Esophagus muscularis mucosa (tissue), 4 donors: ENCODE results near the gene DCDC2B. TPM values are rescaled to one million over a fixed set of nuclear protein-coding genes. Genes with fewer than 3 reads are reported as not detected.

Experiments used
- DNase-seq: peaks from one replicate; pipeline ENCODE4 v3.0.0-alpha.2; 2017; ENCODE audit errors: extremely low spot score
- H3K27ac ChIP-seq, 4 donors: fragments of 200-600 bp; sonication (generic); replicated peaks in 1 of 4; 1 replicate in 3 of 4; 2 replicates in 1 of 4; pipeline ENCODE4 v1.5.1; 2016 to 2019; ENCODE audit warnings: mild to moderate bottlenecking in 1 of 4
- H3K27me3 ChIP-seq, 4 donors: fragments of 200-600 bp; sonication (generic); one replicate each; pipeline versions ENCODE4 v1.5.1 to v1.6.0; 2016 to 2019
- H3K36me3 ChIP-seq, 4 donors: fragments of 200-600 bp; sonication (generic); one replicate each; pipeline ENCODE4 v1.5.1; 2016 to 2019
- H3K4me1 ChIP-seq, 4 donors: fragments of 200-600 bp; sonication (generic); one replicate each; pipeline ENCODE4 v1.5.1; 2016 to 2019
- H3K4me3 ChIP-seq, 4 donors: fragments of 200-600 bp; sonication (generic); 1 replicate in 2 of 4; 2 replicates in 2 of 4; pipeline ENCODE4 v1.5.1; 2016 to 2019; ENCODE audit warnings: mild to moderate bottlenecking in 4 of 4, moderate library complexity in 1 of 4
- H3K9me3 ChIP-seq, 4 donors: fragments of 200-600 bp; sonication (generic); 1 replicate in 3 of 4; 2 replicates in 1 of 4; pipeline ENCODE4 v1.5.1; 2016 to 2019
- EP300 ChIP-seq: sonication (generic); formaldehyde crosslinking; IDR thresholded peaks from one replicate; pipeline ENCODE4 v1.6.1; 2017; ENCODE audit warnings: antibody characterized with exemption
- POLR2A ChIP-seq: fragments of 450-650 bp; IDR thresholded peaks from one replicate; pipeline ENCODE4 v1.6.1; 2017; ENCODE audit warnings: antibody characterized with exemption, moderate library complexity, mild to moderate bottlenecking, low read depth
- POLR2AphosphoS5 ChIP-seq, 2 donors: sonication (generic); formaldehyde crosslinking; IDR thresholded peaks; one replicate each; pipeline ENCODE4 v1.6.1; 2017; ENCODE audit warnings: antibody characterized with exemption in 2 of 2
- WGBS: methylation state at CpG from one replicate; pipeline ENCODE4 v1.1.5; 2018; 5-methylcytosine and 5-hydroxymethylcytosine counted together
- intact Hi-C: fragments of 100-400 bp; cut with DNase I; formaldehyde crosslinking; loops from one replicate; pipeline ENCODE4 v1.15.1; 2023
- total RNA-seq, 4 donors: library from RNA; depleted of rRNA; stranded (reverse); fragments of >200 nt; gene quantifications; one replicate each; pipeline versions ENCODE4 v1.1.0 to v1.2.1, GENCODE V29; 2016
- TF ChIP-seq, protein P1 (sequence below), 3 experiments: fragments of 200-600 bp in 2 of 3; fragments of 450-650 bp in 1 of 3; sonication (generic) in 2 of 3; IDR thresholded peaks; one replicate each; pipeline ENCODE4 v1.5.1; 2017 to 2019; ENCODE audit warnings: antibody characterized with exemption in 3 of 3, mild to moderate bottlenecking in 2 of 3, moderate library complexity in 1 of 3

The DCDC2B gene
- total RNA-seq, 4 donors from 2014 or later, result not detected

DNA sequence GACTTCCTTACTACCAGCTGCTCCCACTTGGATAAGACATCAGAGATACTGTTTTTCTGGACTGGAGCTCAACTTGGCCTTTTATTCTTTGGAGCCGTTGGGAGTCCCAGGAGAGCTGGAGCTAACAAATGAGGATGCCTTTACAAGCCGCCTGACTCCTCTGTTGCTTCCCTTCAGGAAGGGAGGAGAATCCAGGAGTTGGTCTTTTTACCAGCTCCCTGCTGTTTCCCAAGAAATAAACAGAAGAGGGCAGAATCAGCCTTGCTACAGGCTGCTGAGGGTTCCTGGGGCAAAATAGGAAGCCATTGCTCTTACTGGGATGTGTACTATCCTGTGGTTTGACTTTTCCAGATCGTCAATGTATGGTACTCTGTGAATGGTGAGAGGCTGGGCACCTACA lies 14.8 kb downstream of the DCDC2B start:
- Histone ChIP-seq H3K36me3 (peaks cover 39 to 69% (median 58%) of the 10 kb centered on the region in 4 donors), H3K4me3 (peak overlapping the region; percentile 79 to 85 (median 83)), H3K27me3 (no peaks in the 10 kb centered on the region), H3K4me1 (peaks cover 27 to 52% (median 38%) of the 10 kb centered on the region in 4 donors), H3K9me3 (no peaks in the 10 kb centered on the region), H3K27ac (peak overlapping the region; percentile 88 to 95 (median 89))
- TF ChIP-seq POLR2AphosphoS5 (IDR thresholded peaks at IDR 0.05) (no peak), EP300 (no peak)
- DNase-seq, result no peak
- intact Hi-C loops, result no loop called here
- WGBS, result 38% methylated on average over 3 of the region's 3 CpGs

DNA sequence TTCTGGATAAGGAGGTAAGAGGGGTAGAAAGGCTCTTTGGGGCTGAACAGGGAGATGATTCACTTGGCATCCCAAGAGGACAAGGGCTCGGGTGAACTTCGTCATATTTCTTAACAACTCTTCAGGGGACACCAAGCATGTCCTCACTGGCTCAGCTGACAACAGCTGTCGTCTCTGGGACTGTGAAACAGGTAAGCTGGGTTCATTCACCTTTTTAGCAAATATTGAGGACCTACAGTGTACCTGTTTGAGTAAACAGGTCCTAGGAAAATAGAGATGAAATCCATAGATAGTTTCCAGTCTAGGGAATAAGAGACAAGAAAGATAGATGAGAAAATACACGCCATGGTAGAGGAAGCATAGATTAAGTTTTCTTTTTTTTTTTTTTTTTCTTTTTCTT lies 15.4 kb downstream of the DCDC2B start:
- 93% methylated on average over 4 of the region's 4 CpGs for WGBS
- Histone ChIP-seq H3K27me3 (no peaks in the 10 kb centered on the region), H3K27ac (peak overlapping the region in 3 of 4 donors; percentile 88 to 95 (median 89)), H3K9me3 (no peaks in the 10 kb centered on the region), H3K4me1 (peaks cover 27 to 46% (median 38%) of the 10 kb centered on the region in 4 donors), H3K36me3 (peaks cover 45 to 69% (median 62%) of the 10 kb centered on the region in 4 donors), H3K4me3 (no peak overlapping the region)
- DNase-seq, result no peak
- intact Hi-C loops, result no loop called here
- TF ChIP-seq POLR2AphosphoS5 (IDR thresholded peaks at IDR 0.05) (no peak), EP300 (no peak), POLR2A (no peak)
- TF ChIP-seq, protein P1, sequence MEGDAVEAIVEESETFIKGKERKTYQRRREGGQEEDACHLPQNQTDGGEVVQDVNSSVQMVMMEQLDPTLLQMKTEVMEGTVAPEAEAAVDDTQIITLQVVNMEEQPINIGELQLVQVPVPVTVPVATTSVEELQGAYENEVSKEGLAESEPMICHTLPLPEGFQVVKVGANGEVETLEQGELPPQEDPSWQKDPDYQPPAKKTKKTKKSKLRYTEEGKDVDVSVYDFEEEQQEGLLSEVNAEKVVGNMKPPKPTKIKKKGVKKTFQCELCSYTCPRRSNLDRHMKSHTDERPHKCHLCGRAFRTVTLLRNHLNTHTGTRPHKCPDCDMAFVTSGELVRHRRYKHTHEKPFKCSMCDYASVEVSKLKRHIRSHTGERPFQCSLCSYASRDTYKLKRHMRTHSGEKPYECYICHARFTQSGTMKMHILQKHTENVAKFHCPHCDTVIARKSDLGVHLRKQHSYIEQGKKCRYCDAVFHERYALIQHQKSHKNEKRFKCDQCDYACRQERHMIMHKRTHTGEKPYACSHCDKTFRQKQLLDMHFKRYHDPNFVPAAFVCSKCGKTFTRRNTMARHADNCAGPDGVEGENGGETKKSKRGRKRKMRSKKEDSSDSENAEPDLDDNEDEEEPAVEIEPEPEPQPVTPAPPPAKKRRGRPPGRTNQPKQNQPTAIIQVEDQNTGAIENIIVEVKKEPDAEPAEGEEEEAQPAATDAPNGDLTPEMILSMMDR (IDR thresholded peaks at IDR 0.05), result no peak

DNA sequence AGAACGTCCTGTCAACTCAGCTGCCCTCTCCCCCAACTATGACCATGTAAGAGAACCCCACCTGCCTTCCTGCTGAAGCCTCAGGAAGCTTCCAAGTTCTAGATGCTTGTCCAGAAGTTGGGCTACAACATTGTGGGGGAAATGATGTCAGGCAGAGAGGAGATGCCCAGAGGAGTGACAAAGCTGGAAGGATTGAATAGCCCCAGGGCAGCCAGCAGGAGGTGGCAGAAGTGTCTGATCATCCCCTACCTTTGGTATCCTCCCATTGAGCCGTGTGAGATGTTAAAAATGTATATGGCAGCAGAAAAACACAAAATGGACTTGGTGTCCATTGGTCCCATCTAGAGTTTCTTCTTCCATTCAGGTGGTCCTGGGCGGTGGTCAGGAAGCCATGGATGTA lies 19.9 kb downstream of the DCDC2B start:
- no peak overlapping the region for H3K27ac ChIP-seq
- TF ChIP-seq POLR2A (no peak), POLR2AphosphoS5 (IDR thresholded peaks at IDR 0.05) (no peak), EP300 (no peak)
- TF ChIP-seq, protein P1 (IDR thresholded peaks at IDR 0.05), result no peak
- H3K36me3 ChIP-seq, result peaks cover 74 to 100% (median 95%) of the 10 kb centered on the region in 4 donors
- WGBS, result 70% methylated on average over 3 of the region's 3 CpGs
- DNase-seq, result no peak
- H3K9me3 ChIP-seq, result no peaks in the 10 kb centered on the region
- peaks cover 5 to 15% (median 10%) of the 10 kb centered on the region in 4 donors for H3K4me1 ChIP-seq
- H3K27me3 ChIP-seq, result no peaks in the 10 kb centered on the region
- H3K4me3 ChIP-seq, result no peak overlapping the region
- intact Hi-C loops, result no loop called here

DNA sequence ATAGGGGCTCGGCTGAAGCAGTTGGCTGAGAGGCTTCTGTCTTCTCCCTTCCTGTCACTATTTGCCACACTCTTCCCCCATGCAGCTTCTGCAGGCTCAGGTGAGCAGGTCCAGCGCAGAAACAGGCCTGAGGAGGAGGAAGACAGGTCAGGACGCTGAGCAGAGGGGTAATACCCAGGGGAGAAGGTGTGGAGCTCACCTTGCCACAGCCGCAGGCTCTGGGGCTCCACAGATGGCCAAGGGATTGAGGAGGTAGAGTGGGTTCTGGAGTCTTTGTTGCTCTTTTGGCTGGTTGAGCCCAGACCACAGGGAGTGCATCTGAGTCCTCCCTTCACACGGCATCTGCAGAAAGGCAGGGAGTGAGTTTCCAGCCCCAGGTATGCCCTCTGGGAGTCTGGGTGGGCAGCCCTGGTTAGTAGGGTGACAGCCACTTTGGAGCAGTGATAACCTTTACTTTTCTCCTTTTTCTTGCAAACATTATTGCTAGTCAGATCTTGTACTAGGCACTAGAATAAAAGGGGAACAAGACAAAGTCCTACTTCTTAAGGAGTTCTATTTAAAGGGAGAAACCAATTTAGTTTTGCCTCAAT lies 23.0 kb downstream of the DCDC2B start:
- Histone ChIP-seq H3K4me3 (no peak overlapping the region), H3K36me3 (peaks cover 49 to 81% (median 71%) of the 10 kb centered on the region in 4 donors), H3K4me1 (no peaks in the 10 kb centered on the region), H3K27ac (no peak overlapping the region), H3K27me3 (no peaks in the 10 kb centered on the region), H3K9me3 (no peaks in the 10 kb centered on the region)
- intact Hi-C loops, result no loop called here
- TF ChIP-seq, protein P1 (IDR thresholded peaks at IDR 0.05), result no peak
- no peak for DNase-seq
- WGBS, result 71% methylated on average over 2 of the region's 5 CpGs

DNA sequence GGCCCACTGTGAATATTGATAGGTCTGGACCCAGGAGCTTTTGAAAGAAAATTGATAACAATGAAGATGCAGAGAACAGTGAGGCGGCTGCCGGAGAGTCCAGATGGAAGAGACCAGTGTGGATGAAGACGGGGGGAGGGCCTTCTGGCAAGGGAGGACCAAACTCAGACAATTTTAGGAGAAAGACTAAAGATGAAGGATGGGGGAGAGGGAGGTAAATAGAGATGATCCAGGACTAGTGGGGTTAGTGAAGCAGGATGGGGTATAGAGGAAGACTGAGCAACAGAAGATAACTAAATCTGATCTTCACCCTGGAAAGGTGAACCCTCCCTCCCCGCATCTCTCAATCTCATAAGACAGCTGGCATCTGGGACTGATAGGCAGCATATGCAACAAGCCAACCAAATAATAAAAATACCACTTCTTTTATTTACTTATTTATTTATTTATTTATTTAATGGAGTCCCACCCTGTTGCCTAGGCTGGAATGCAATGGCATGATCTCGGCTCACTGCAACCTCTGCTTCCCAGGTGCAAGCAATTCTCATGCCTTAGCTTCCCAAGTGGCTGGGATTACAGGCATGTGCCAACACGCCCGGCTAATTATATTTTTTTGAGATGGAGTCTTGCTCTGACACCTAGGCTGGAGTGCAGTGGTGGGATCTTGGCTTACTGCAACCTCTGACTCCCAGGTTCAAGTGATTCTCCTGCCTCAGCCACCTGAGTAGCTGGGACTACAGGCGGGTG lies 23.8 kb downstream of the DCDC2B start:
- Histone ChIP-seq H3K27me3 (no peaks in the 10 kb centered on the region), H3K9me3 (no peaks in the 10 kb centered on the region), H3K27ac (no peak overlapping the region), H3K4me3 (no peak overlapping the region), H3K36me3 (peaks cover 41 to 74% (median 63%) of the 10 kb centered on the region in 4 donors), H3K4me1 (no peaks in the 10 kb centered on the region)
- intact Hi-C loops, result no loop called here
- DNase-seq, result no peak
- no peak for TF ChIP-seq POLR2AphosphoS5 (IDR thresholded peaks at IDR 0.05)
- WGBS, result 88% methylated on average over 8 of the region's 8 CpGs
